Activated naive CD8-positive, alpha-beta T cell treated with anti-CD3 and anti-CD28 coated beads, Interleukin-2, amount 50 U/mL, for 24 hours (primary cell): ENCODE results near the gene DAAM2.

Experiments used
- ATAC-seq: fragments of 150-1000 bp; cut with Tn5 transposase; one replicate; pipeline ENCODE4 v1.10.0; 2021
- DNase-seq: peaks from one replicate; pipeline ENCODE4 v3.0.0; 2021
- H3K27ac Mint-ChIP-seq: one replicate; pipeline ENCODE4 v1.8.0; 2021; ENCODE audit warnings: mild to moderate bottlenecking, mixed read lengths
- H3K27me3 Mint-ChIP-seq: one replicate; pipeline ENCODE4 v1.8.0; 2021; ENCODE audit warnings: mixed read lengths
- H3K36me3 Mint-ChIP-seq: one replicate; pipeline ENCODE4 v1.8.0; 2021; ENCODE audit warnings: low read depth, mixed read lengths
- H3K4me1 Mint-ChIP-seq: one replicate; pipeline ENCODE4 v1.8.0; 2021; ENCODE audit warnings: mixed read lengths
- H3K4me3 Mint-ChIP-seq: one replicate; pipeline ENCODE4 v1.8.0; 2021; ENCODE audit warnings: mild to moderate bottlenecking, moderate library complexity, mixed read lengths
- H3K9me3 Mint-ChIP-seq: one replicate; pipeline ENCODE4 v1.8.0; 2021; ENCODE audit warnings: mixed read lengths

DAAM2 gene

DNA sequence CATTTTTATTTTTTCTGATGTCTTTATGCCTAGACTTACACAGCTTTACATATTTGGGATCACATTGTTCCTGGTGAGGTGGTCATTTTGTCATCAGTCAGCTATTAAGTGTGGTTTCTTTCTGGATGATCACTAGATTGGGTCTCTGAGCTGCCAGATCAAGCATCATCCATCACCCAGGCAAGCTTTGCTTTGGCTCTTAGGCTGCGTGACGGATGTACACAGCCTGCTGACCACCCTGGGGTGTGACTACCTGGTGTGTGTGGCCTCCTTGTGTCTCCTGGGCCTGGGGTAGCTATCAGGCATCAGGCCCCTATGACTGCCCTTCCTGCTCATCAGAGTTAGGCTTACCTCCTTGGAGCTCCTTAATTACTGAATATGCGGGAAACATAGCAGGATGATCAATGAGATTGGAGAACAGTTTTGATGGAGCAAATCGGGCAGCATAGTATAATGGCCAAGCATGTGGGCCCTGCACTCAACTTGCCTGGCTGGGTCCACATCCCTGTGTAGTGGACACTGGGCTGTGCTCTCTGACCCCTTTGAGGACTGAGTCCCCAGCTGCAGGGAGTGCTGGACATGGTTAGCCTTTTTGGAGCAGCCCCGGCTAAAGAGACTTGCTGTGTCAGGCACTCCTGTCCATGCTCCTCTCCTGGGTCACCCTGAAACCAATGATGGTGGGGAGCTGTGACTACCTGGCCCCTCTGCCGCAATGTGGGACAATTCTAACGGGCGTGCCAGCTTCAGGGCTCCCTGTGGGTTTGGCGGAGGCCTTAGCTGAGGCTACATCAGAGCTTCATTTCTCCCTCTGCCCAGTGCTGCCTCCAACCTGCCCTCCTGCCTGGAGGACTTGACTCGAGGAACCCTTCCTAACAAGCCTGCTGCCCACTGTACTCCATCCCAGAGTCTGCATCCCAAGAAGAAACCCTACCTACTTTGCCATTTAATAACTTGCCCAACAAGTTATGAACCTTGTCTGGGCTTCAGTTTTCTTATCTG lies 8.2 kb downstream of the DAAM2 start:
- H3K9me3 Mint-ChIP-seq: no peaks in the 10 kb centered on the region
- no peak for ATAC-seq
- no peaks in the 10 kb centered on the region for H3K36me3 Mint-ChIP-seq
- no peak overlapping the region for H3K4me3 Mint-ChIP-seq
- no peak overlapping the region for H3K27ac Mint-ChIP-seq
- no peaks in the 10 kb centered on the region for H3K4me1 Mint-ChIP-seq
- no peak for DNase-seq
- H3K27me3 Mint-ChIP-seq: peaks cover 22% of the 10 kb centered on the region

DNA sequence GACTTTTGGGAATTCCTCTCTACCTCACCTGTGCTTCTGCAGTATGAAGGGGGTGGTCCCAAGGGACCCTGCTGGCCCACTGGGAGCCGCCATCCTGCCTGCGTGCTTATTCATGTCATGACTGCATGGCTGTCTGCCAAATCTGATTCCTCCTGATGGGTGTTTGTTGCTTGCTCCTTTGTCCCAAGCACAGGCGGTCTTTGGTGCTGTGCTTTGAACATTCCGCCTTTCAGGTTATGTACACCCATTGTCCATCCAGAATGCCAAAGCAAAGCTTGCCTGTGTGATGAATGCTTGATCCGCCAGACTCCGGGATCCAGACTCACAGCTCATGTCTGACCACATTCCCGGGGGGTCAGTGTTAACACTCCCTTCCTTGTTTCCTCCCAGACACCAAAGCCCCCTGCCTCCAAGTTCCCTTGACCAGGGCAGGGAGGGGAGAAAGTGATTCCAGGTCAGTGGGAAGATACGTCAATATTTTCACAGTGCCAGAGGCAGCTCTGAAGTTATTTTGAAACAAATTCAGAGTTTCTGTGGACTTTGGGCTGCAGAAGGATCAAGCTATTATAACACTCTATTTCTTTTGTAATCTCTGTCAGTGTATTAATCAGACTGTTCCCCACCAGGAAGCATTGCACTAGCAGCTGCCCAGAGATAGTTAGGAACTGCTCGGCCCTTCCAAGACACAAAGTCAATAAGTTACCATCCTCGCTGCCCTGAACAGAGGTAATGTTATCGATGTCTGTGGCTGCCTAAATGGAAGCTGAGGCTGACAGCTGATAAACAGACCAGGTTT lies 9.5 kb downstream of the DAAM2 start:
- ATAC-seq (no peak), DNase-seq (no peak)
- no peak overlapping the region for H3K4me3 Mint-ChIP-seq
- no peaks in the 10 kb centered on the region for H3K36me3 Mint-ChIP-seq
- H3K9me3 Mint-ChIP-seq: no peaks in the 10 kb centered on the region
- H3K4me1 Mint-ChIP-seq: no peaks in the 10 kb centered on the region
- peaks cover 17% of the 10 kb centered on the region for H3K27me3 Mint-ChIP-seq
- no peak overlapping the region for H3K27ac Mint-ChIP-seq

DNA sequence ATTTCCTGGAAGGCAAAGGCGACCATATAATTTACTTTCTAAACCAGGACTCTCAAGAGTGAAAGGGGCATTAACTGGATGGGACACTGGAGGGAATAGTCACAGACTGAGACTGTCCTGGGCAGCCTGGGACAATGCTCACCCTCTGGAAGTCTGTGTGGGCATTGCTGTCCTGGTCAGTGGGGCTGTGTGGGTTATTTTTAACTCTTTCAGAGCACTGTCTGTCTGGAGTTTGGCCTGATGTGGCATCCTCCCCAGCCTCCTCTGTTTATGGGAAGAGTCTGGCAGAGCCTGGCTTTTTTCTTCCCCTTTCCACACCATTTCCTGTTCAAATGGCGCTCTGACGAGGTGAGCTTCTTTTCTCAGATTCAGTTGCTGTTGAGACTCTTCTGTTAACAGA lies 11.7 kb downstream of the DAAM2 start:
- DNase-seq (no peak), ATAC-seq (no peak)
- H3K4me1 Mint-ChIP-seq: no peaks in the 10 kb centered on the region
- no peaks in the 10 kb centered on the region for H3K9me3 Mint-ChIP-seq
- peaks cover 17% of the 10 kb centered on the region for H3K27me3 Mint-ChIP-seq
- no peaks in the 10 kb centered on the region for H3K36me3 Mint-ChIP-seq
- H3K27ac Mint-ChIP-seq: no peak overlapping the region
- no peak overlapping the region for H3K4me3 Mint-ChIP-seq

DNA sequence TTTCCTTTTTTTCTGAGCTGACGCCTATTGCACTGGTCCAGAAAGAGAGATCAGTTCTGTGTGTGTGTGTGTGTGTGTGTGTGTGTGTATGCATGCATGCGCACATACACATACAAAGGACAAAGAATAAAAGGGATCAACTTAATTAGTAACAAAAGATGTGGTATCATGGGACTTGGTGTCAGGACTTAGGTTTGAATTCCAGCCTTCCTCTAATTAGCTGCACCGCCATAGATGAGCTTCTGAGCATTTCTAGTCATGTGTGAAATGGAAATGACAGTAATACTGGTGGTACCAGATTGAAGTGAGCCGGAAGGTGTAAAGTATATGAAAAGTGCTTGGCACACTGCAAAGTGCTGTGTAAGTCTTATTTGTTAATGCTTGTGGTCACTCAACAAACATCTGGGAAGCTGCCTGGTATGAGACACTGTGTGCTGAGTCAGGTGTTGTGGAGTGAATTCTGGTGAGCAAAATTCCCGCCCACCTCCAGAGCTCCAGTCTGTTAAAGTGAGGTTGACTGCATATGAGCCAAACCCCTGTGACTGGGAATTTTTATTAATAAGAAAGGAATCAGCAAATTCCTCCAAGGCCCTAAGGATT lies 12.4 kb downstream of the DAAM2 start:
- H3K4me3 Mint-ChIP-seq: no peak overlapping the region
- no peak for DNase-seq
- peaks cover 18% of the 10 kb centered on the region for H3K27me3 Mint-ChIP-seq
- H3K9me3 Mint-ChIP-seq: no peaks in the 10 kb centered on the region
- ATAC-seq: no peak
- no peaks in the 10 kb centered on the region for H3K4me1 Mint-ChIP-seq
- no peaks in the 10 kb centered on the region for H3K36me3 Mint-ChIP-seq
- no peak overlapping the region for H3K27ac Mint-ChIP-seq

DNA sequence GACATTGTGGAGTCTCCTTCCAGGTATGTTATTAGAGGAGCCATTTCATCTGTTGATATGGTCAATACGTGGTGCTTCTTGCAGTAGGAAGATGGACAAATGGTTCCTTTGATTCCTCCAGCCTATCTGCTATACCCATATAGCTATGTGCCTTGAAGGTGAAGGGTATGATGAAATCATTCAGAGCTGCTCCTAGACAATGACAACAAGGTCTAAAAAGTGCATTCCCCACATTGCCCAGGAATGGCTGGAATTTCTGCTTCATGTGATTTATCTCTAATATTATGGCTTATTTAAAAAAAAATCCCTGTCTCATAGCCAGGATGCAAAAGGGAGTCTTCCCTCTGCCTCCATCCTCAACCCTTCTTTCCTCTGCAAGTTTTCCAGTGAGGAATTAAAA lies 14.1 kb downstream of the DAAM2 start:
- no peaks in the 10 kb centered on the region for H3K9me3 Mint-ChIP-seq
- no peaks in the 10 kb centered on the region for H3K36me3 Mint-ChIP-seq
- H3K27me3 Mint-ChIP-seq: peaks cover 16% of the 10 kb centered on the region
- DNase-seq: no peak
- H3K27ac Mint-ChIP-seq: no peak overlapping the region
- no peak overlapping the region for H3K4me3 Mint-ChIP-seq
- no peak for ATAC-seq
- H3K4me1 Mint-ChIP-seq: no peaks in the 10 kb centered on the region

DNA sequence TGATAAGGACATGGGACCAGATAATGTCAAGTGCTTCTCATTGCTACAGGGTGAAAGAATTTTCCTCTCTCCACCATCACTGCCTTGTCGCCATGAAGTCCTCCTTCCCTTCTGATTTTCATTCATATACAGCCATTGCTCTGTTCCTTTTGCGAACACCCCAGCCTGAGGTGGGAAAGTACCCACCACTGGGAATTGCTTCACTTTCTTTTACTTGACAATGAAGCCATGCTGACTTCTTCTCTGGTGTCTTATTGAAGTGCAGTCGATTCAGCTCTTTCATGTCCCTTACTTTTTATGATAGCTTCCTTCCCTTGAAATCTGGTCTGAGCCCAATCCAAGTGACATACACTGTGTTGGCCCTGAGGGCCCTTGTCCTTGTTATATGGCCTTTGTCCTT lies 16.2 kb downstream of the DAAM2 start:
- H3K27me3 Mint-ChIP-seq: peaks cover 10% of the 10 kb centered on the region
- no peak for ATAC-seq
- H3K36me3 Mint-ChIP-seq: no peaks in the 10 kb centered on the region
- H3K27ac Mint-ChIP-seq: no peak overlapping the region
- no peaks in the 10 kb centered on the region for H3K9me3 Mint-ChIP-seq
- no peaks in the 10 kb centered on the region for H3K4me1 Mint-ChIP-seq
- H3K4me3 Mint-ChIP-seq: no peak overlapping the region
- DNase-seq: no peak

DNA sequence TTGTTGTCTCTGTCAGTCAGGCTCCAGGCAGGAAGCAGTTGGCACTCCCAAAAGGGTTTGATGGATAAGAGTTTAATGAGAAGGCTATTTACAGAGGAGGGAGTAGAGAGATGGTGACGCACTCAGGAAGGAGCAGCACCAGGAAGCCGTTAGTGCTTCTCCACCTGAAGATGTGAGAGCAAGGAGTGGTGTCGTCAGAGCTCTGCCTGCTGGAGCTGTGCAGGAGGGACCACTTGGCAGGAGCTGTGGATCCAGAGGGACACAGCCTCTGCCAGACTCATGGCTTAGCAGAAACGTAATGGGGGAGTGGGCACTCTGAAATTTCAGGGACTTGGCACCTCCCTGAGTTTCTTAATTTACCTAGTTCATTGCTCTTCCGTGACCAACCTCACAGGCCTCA lies 16.8 kb downstream of the DAAM2 start:
- H3K9me3 Mint-ChIP-seq: no peaks in the 10 kb centered on the region
- DNase-seq: no peak
- H3K36me3 Mint-ChIP-seq: no peaks in the 10 kb centered on the region
- H3K27me3 Mint-ChIP-seq: peaks cover 7% of the 10 kb centered on the region
- no peak overlapping the region for H3K4me3 Mint-ChIP-seq
- H3K4me1 Mint-ChIP-seq: no peaks in the 10 kb centered on the region
- H3K27ac Mint-ChIP-seq: no peak overlapping the region
- no peak for ATAC-seq

DNA sequence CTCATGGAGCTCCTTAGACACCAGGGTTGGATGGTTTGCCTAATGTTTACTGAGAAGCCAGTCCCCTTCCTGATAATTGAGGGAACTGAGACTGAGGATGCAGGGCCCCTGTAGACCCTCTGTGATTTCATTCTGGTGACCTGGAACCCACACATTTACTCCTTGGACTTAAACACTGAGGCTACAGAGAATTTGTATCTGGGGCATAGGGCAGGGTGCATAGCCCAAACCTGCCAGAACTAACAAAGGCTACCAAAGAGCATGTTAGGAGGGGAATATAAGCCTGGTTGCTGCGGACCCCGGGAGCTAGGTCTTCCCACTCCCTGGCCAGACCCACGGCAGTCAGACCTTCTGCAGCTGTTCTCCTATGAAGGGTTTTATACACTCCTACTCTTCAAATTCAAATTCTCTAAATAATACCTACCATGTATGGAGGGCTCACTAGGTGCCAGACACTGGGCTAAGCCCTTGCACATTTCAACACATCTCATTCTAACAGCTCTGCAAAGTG lies 19.7 kb downstream of the DAAM2 start:
- Mint-ChIP-seq H3K36me3 (no peaks in the 10 kb centered on the region), H3K27ac (no peak overlapping the region), H3K9me3 (no peaks in the 10 kb centered on the region), H3K27me3 (peaks cover 2% of the 10 kb centered on the region), H3K4me1 (no peaks in the 10 kb centered on the region), H3K4me3 (no peak overlapping the region)
- ATAC-seq (no peak), DNase-seq (no peak)

DNA sequence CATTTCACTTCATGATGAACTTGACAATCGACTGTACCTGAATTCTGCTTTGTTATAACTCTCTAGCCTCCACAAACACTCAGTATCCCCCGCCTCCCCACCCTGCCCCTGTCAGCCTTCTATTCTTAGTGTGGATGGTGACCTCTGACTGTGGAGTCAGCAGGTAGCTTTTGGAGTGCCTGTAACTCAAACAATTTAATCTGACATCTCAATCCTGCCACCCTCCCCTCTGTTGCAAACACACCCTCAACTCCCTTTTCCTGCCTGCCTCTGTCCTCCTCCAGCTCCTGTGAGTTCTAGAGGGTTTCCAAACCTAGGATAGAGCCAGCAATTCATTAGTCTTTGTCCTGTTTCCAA lies 20.3 kb downstream of the DAAM2 start:
- Mint-ChIP-seq H3K27me3 (peaks cover 2% of the 10 kb centered on the region), H3K36me3 (no peaks in the 10 kb centered on the region)

DNA sequence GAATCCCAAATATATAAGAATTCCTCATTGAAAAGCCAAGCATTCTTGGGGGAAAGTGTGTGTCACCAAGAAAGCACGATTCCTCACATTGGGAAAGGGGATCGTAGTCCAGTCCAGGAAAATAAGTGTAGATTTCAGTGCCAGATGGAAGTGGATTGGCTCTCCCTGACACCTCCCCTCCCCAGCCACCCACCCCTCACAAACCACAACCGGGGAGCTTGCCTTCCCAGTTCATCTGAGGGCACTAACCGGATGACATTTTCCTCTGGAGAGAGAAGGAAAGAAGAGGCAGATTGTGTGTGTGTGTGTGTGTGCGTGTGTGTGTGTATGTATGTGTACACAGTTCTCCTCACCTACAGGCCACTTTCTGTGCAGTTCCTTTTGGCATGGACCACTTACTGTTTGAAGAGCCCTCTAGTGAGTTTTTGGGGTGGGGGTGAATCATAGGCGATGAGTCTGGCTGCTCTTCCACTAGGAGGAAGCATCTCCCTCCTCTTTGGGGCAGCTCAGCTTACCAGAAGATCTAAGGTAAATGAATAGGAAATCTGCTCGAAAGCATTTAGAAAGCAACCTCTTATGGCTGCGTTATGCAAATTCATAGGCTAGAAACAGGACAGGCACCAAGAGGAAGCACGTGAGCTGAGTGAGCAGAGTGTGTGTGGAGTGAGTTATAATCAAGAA lies 20.8 kb downstream of the DAAM2 start:
- H3K9me3 Mint-ChIP-seq: no peaks in the 10 kb centered on the region
- H3K4me1 Mint-ChIP-seq: no peaks in the 10 kb centered on the region
- DNase-seq: no peak
- no peaks in the 10 kb centered on the region for H3K36me3 Mint-ChIP-seq
- no peak for ATAC-seq
- no peak overlapping the region for H3K27ac Mint-ChIP-seq
- peaks cover 2% of the 10 kb centered on the region for H3K27me3 Mint-ChIP-seq
- H3K4me3 Mint-ChIP-seq: no peak overlapping the region

More for the DNA sequence above, 20.3 kb downstream of the DAAM2 start:
- Mint-ChIP-seq H3K27ac (no peak overlapping the region), H3K9me3 (no peaks in the 10 kb centered on the region), H3K4me1 (no peaks in the 10 kb centered on the region), H3K4me3 (no peak overlapping the region)
- DNase-seq (no peak), ATAC-seq (no peak)

DNA sequence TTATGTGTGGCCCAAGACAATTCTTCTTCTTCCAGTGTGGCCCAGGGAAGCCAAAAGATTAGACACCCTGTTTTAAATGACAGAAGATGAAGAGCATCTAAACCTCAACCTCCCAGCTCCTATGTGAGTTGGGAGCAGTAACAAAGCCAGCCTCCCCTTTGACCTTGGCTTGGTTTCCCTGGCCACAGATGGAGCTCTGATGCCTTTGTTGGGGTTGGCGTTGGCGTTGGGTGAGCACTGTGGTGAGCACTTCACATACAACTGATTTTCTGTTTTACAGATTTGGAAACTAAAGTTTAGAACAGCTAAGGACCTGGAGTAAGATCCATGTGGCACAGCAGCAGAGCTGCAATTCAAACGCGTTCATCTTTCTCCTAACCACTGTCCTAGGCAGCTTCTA lies 22.1 kb downstream of the DAAM2 start:
- no peak overlapping the region for H3K4me3 Mint-ChIP-seq
- peaks cover under 1% of the 10 kb centered on the region for H3K27me3 Mint-ChIP-seq
- no peaks in the 10 kb centered on the region for H3K36me3 Mint-ChIP-seq
- no peak for DNase-seq
- no peaks in the 10 kb centered on the region for H3K4me1 Mint-ChIP-seq
- no peaks in the 10 kb centered on the region for H3K9me3 Mint-ChIP-seq
- H3K27ac Mint-ChIP-seq: no peak overlapping the region
- ATAC-seq: no peak

DNA sequence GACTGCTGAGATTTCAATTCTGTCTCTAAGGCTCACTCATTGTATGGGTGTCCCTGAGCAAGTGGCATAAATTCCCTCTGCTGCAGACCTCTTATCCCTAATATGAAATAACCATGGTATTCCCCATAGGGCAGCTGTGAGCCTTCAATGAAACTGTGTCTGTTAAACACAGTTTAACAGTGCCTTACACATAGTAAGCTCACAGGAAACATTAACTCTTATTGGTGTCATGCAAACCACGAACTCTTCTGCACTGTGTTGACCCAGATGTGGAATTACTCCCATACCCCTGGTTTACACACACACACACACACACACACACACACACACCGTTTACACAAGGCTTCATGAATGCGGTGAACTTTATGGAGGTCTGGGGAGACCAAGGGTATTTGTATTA lies 23.2 kb downstream of the DAAM2 start:
- H3K27me3 Mint-ChIP-seq: no peaks in the 10 kb centered on the region
- no peak overlapping the region for H3K4me3 Mint-ChIP-seq
- no peak for ATAC-seq
- no peaks in the 10 kb centered on the region for H3K9me3 Mint-ChIP-seq
- no peaks in the 10 kb centered on the region for H3K4me1 Mint-ChIP-seq
- DNase-seq: no peak
- no peak overlapping the region for H3K27ac Mint-ChIP-seq
- H3K36me3 Mint-ChIP-seq: no peaks in the 10 kb centered on the region

DNA sequence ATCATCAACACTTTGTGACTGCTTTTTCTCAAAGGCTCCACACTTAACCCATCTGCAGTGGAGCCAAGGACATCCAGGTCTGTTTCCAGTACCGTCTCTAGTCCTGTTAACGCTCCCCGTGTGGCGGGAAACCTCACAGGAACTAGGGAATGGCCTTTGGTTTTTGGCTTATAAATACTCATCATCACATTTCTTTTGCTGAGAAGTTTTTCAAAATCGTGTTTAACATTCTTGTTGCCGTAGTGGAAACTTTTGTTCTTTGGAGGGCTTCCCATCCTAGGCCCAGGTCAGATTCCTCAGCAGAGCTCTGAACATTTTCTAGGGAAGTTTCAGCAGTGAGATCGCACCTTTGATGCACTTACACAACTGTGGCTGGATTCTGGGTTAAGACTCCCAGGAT lies 24.6 kb downstream of the DAAM2 start:
- DNase-seq (no peak), ATAC-seq (no peak)
- H3K36me3 Mint-ChIP-seq: no peaks in the 10 kb centered on the region
- no peaks in the 10 kb centered on the region for H3K9me3 Mint-ChIP-seq
- no peaks in the 10 kb centered on the region for H3K4me1 Mint-ChIP-seq
- no peaks in the 10 kb centered on the region for H3K27me3 Mint-ChIP-seq
- no peak overlapping the region for H3K27ac Mint-ChIP-seq
- H3K4me3 Mint-ChIP-seq: no peak overlapping the region

DNA sequence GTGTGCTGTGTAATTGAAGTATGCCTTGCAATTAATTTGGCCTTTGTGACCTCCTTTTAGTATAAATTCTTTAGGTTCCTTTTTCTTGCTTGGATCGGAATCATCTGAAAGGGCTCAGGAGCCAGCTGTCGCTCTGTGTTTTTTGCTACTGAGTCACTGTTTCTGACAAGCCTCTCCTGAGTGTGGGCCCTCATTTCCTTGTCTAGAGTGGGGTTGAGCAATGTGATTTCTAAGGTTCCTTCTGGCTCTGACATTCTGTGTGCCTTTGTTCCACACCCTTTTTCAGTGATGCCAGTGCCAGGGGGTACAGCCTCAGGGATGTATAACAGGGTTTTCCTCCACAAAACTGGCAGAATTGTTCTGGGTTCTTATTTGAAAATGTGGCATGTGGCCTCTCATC lies 26.5 kb downstream of the DAAM2 start:
- Mint-ChIP-seq H3K9me3 (no peaks in the 10 kb centered on the region), H3K36me3 (no peaks in the 10 kb centered on the region), H3K27ac (no peak overlapping the region), H3K4me3 (no peak overlapping the region), H3K4me1 (no peaks in the 10 kb centered on the region), H3K27me3 (no peaks in the 10 kb centered on the region)
- no peak for DNase-seq
- no peak for ATAC-seq
